HG03045 (cell line): ENCODE measurements around the gene CCDC192.

Source experiments
- ATAC-seq: cut with Tn5 transposase; IDR thresholded peaks from one replicate; pipeline ENCODE4 v1.9.1; 2021; ENCODE audit warnings: mild to moderate bottlenecking, moderate library complexity; ENCODE audit not compliant: unreplicated experiment

Gene CCDC192

GRCh38 chr5:127911619-127912018, 208.4 kb downstream of the CCDC192 start:
- ATAC-seq: no peak

- no peak for ATAC-seq
Measured at GRCh38 chr5:127912411-127912810, 209.2 kb downstream of the CCDC192 start.

GRCh38 chr5:127916885-127917573, 213.8 kb downstream of the CCDC192 start:
- ATAC-seq: no peak

DNA sequence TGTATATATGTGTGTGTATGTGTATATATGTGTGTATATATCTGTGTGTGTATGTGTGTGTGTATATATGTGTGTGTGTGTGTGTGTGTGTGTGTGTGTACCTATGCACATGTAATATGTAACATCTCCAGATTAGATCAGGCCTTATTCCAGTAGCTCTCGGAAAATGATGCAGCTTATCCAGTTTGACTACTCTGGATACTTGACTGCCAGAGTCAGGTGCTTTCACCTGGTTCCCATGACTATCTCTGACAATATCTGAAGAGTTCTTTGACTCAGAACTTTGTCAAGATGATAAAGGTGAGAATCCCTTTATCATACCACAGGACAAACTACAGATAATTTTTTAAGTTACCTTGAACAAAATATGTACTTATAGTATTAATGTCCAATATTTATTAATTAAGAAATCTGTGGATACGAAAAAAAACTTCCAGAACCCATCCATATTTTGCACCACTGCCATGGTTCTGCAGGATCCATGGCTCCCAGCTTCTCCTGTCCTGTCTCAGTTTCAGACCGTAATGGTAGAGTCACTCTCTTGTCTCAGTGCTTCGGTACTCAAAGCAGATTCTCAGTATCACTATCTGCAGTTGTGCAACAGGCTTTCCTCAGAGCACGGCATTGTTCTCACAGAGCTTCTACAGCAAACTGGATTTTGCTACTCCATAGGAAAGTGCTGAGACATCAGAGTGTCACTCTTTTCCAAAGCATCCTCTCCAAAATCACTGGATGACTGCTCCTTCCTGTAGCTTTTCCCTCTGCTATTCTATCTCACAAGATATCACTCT, 216.0 kb downstream of the CCDC192 start:
- ATAC-seq: no peak

GRCh38 chr5:127919818-127920217, 216.6 kb downstream of the CCDC192 start:
- ATAC-seq: no peak

DNA sequence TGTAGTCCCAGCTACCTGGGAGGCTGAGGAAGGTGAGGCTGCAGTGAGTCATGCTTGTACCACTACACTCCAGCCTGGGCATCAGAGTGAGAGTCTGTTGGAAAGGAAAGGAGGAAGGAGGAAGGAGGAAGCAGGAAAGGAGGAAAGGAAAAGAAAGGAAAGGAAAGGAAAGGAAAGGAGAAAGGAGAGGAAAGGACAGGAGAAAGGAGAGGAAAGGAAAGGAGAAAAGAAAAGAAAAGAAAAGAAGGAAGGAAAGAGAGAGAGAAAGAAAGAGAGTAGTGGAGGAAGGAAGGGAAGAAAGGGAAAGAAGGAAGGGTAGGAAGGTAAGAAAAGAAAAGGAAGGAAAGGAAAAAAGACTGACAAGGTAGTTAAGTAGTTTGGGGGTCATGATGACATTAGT, 217.7 kb downstream of the CCDC192 start:
- ATAC-seq: no peak

DNA sequence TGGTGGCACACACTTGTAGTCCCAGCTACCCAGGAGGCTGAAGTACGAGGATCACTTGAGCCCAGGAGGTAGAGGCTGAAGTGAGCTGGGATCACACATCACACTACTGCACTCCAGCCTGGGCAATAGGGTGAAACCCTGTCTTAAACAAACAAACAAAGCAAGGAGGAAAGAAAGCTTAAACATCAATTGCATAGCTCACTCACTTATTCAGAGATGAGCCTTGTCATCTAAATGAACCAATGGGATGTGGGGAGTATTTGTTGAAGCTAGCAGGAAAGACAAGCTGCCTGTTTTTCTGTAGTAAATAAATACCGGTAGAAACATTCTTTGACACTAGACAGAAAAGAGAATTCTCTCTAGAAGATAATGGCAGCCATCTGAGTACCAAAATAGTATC, 219.4 kb downstream of the CCDC192 start:
- ATAC-seq: no peak

GRCh38 chr5:127923804-127924570, 220.8 kb downstream of the CCDC192 start:
- ATAC-seq: no peak

GRCh38 chr5:127924606-127925005, 221.4 kb downstream of the CCDC192 start:
- no peak for ATAC-seq

- ATAC-seq: no peak
Measured at GRCh38 chr5:127925916-127926315, 222.7 kb downstream of the CCDC192 start.

DNA sequence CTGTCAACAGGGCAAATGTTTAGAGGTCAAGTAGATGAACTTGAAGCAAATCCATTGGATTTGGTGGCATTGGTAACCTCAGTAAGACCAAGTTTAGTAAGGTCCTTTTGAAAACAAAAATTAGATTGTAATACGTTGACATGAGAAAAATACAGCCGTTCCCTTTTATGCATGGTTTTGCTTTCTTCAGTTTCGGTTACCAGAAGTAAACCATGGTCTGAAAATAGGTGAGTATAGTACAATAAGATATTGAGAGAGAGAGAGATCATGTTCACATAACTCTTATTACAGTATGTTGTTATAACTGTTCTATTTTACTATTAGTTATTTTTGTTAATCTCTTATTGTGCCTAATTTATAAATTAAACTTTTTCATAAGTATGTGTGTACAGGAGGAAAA, 223.8 kb downstream of the CCDC192 start:
- no peak for ATAC-seq

- ATAC-seq: no peak
Measured at GRCh38 chr5:127928053-127928452, 224.9 kb downstream of the CCDC192 start.

DNA sequence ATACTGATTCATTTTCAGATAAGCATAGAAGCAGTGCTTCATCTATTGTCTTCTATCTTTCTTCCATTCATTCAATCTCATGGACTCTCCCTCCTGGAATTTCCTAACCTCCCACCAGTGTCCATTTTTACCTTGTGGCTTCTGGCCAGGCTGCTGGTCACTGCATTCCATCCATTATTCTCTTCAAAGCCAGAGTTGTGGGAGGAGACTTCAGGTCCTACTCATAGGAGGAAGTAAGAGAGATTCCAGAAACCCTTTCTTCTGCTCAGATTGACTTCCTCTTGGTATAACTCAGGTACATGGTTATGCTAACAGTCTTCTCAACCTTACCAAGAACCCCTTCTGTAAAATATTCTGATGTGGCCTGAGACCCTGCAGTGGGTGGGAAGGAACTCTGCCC, 227.1 kb downstream of the CCDC192 start:
- no peak for ATAC-seq

DNA sequence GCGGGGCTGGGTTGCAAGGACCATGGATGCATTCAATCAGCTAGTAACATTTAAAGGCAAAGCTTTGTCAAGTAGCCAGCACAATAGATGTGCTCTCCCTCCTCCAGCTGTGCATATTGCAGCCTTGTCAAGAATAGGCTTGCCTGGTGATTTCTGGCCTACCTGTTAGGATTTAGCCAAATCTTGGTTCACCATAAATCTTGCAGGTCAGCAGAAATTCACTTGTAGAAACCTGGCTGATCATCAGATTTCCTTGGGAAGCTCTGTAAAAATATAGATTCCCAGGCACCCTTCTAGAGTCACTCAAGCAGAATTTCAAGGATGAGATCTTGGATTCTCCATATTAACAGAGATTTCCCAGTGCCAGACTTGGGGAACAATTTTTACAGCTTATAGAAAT, 228.2 kb downstream of the CCDC192 start:
- no peak for ATAC-seq

DNA sequence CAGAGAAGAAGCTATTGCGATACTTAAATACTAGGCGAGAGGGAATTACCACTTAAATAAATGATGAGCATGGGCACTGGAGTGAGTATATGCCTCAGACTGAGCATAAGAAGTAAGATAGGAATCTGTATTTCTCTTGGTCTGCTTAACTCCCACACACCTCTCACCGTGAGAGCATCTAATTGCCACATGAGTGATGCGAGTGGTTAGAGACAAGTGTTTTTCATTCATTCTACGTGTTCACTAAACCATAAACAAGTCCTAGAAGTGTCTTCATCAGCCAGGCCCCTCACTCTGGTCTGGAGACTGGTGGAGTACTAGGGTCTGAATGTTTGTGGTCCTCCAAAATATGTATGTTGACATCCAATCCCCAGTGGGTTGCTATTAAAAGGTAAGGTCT, 230.2 kb downstream of the CCDC192 start:
- ATAC-seq: no peak

DNA sequence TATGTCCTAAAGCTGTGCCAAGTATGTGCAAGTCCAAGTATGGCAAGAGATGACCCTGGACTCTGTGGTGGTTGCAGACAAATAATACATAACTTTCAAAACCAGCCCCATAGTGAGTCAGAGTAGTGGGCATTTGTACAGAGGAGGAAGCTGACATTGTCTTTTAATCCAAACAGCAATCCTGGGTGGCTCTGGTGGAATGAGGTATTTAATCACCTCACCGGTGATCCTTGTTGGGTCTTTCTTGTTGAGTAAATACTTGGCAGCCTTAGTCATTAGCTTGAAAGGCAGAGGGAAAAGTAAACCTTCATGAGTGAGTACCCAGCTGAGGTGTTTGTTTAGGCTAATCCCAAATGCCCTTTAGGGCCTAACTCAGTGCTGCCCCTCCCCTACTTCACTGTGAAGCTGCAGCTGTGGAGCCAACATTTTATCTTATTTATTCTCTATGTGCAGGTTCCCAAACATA, 231.6 kb downstream of the CCDC192 start:
- ATAC-seq: no peak

DNA sequence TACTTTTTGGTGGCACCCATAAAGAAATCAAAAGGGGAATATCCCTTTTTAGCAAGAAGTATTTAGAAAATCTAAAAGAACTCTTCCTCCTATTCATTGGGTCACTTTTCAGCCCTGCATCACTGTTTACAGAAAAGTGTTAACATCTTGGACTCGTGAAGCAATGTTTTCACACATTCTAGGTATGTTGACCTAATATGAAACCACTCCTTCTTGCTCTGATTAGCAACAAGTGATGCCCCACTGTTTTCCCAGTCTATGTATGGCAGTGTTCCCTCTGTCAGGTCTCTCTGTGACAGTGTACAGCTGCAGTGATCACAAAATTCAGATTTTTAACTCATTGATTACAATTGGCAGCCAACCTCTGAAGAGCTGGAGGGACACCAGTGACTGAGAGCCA, 232.2 kb downstream of the CCDC192 start:
- ATAC-seq: no peak

DNA sequence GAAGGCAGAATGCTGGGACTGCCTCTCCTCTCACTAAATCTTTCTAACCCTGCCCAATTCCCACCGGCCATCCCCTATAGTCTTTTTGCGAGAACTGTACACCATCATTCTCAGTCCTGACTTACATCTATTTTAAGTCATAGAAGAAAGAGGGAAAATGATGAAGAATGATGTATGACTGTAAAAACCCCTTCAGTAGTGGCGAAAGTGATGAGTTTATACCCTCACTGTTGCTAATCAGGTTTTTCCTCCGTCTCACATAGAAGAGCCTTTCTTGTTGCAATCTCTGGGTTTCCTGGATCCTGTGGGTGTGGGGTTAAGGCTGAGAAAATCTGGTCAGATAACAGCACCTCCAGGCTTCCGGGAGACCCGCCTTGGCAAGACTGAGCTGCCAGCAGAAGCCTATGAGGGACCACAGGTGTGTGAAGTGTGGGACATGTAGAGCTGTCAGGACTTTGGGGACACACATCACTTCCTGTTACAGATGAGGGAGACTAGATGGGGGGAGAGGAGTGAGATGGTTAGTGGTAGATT, 233.3 kb downstream of the CCDC192 start:
- ATAC-seq: no peak

DNA sequence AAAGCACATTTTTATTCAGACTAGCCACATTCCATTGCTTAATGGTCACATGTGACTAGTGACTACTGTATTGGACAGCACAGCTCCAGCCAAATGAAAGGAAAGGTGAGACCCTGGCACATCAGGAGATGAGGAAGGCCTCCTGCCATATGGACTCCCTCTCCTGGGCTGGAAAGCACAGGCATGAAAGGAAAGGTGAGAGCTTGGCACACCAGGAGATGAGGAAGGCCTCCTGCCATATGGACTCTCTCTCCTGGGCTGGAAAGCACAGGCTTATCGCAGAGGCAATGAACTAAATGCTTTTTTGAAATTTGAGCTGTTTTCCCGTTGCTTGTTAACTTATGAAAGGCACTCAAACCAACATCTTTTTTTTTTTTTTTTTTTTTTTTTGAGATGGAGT, 235.6 kb downstream of the CCDC192 start:
- ATAC-seq: no peak

DNA sequence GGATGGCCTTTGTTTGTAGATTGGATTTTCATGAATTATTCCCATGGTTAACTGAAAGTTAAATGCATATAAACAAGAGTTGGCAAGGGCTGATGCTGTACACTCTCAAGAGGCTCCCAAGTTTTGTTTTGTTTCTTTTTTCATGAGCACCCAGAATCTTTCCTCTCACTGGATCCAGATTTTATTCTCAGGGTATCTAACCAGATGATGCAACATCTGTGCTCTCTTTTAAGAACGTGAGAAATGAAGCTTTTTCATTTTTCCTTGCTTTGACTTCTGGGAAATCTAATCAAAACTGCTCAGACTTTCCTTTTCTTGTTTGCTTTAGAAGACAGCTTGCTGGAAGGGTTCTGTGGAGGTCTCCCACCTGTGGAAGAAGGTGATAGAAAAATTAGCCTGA, 237.7 kb downstream of the CCDC192 start:
- ATAC-seq: no peak

GRCh38 chr5:127941646-127942045, 238.5 kb downstream of the CCDC192 start:
- no peak for ATAC-seq
